GM12873 (cell line): ENCODE results near the gene ULK4.

ENCODE experiments used
- CTCF ChIP-seq: IDR thresholded peaks from 2 replicates; pipeline ENCODE4 v1.5.1; 2012; ENCODE audit warnings: low read depth, mild to moderate bottlenecking, moderate library complexity, low read length, control low read depth; ENCODE audit not compliant: insufficient read depth; ENCODE audit errors: missing control alignments

ULK4 gene

GRCh38 chr3:41693799-41694198 lies 268.1 kb downstream of the ULK4 start:
- no peak for TF ChIP-seq CTCF

- no peak for TF ChIP-seq CTCF
Observed at GRCh38 chr3:41690766-41691563, 270.9 kb downstream of the ULK4 start.

- no peak for TF ChIP-seq CTCF
Observed at GRCh38 chr3:41688595-41689380, 273.1 kb downstream of the ULK4 start.

- no peak for TF ChIP-seq CTCF
Observed at GRCh38 chr3:41684797-41685735, 276.8 kb downstream of the ULK4 start.

- no peak for TF ChIP-seq CTCF
Observed at GRCh38 chr3:41683666-41684350, 278.1 kb downstream of the ULK4 start.

- no peak for TF ChIP-seq CTCF
Observed at GRCh38 chr3:41682996-41683395, 278.9 kb downstream of the ULK4 start.

GRCh38 chr3:41682382-41682781 lies 279.5 kb downstream of the ULK4 start:
- TF ChIP-seq CTCF = no peak
